BLaER1 treated with 17β-estradiol and CSF1 and Interleukin-3, amounts not matched to agents 10 nM and 100 nM (cell line): ENCODE measurements around the gene ESYT3.
A peak's percentile ranks its signal among the peaks of the same experiment; 100 is the strongest.
"Not testable (repeated sequence)": the region's sequence is repeated elsewhere in the genome, so short reads cannot be mapped to it uniquely, and the experiment has no call there.

Experiments used
- H3K27ac ChIP-seq, 11 experiments: shearing (Covaris generic); formaldehyde crosslinking; 2 replicates each; pipeline ENCODE4 v1.8.1; 2022
- H3K27me3 ChIP-seq, 11 experiments: shearing (Covaris generic); formaldehyde crosslinking; 2 replicates each; pipeline ENCODE4 v1.8.1; 2022
- H3K36me3 ChIP-seq, 11 experiments: shearing (Covaris generic); formaldehyde crosslinking; 2 replicates each; pipeline ENCODE4 v1.8.1; 2022
- H3K4me1 ChIP-seq, 10 experiments: shearing (Covaris generic); formaldehyde crosslinking; 2 replicates each; pipeline ENCODE4 v1.8.1; 2022
- H3K4me2 ChIP-seq, 11 experiments: shearing (Covaris generic); formaldehyde crosslinking; 2 replicates each; pipeline ENCODE4 v1.8.1; 2022
- H3K4me3 ChIP-seq, 10 experiments: shearing (Covaris generic); formaldehyde crosslinking; 2 replicates each; pipeline ENCODE4 v1.8.1; 2022
- H3K9ac ChIP-seq, 11 experiments: shearing (Covaris generic); formaldehyde crosslinking; 2 replicates each; pipeline ENCODE4 v1.8.1; 2022
- H3K9me3 ChIP-seq, 11 experiments: shearing (Covaris generic); formaldehyde crosslinking; replicated peaks in 1 of 11; 2 replicates each; pipeline ENCODE4 v1.8.1; 2022
- H4K20me1 ChIP-seq, 11 experiments: shearing (Covaris generic); formaldehyde crosslinking; 2 replicates each; pipeline ENCODE4 v1.8.1; 2022
- Cebpa-rat ChIP-seq, 11 experiments: shearing (Covaris generic); IDR thresholded peaks; 2 replicates each; pipeline ENCODE4 v1.8.1; 2022

Gene ESYT3

GRCh38 chr3:138491971-138492370 is 57.6 kb downstream of the ESYT3 start:
- Histone ChIP-seq H3K36me3 (peaks cover 0 to 31% (median 12%) of the 10 kb centered on the region in 11 experiments; a peak in 12 of 22 replicates), H3K4me1 (peaks cover 0 to 56% (median 31%) of the 10 kb centered on the region in 10 experiments; a peak in 13 of 20 replicates), H3K27ac (peak overlapping the region in 4 of 11 experiments; percentile 72 to 82 (median 78); a peak in 8 of 22 replicates), H3K9ac (no peak overlapping the region; a peak in 1 of 22 replicates), H3K9me3 (peaks cover 25 to 72% (median 27%) of the 10 kb centered on the region in 11 experiments), H3K4me2 (peak overlapping the region in 5 of 11 experiments; percentile 2 to 78 (median 67); a peak in 7 of 22 replicates), H3K4me3 (no peak overlapping the region), H4K20me1 (no peaks in the 10 kb centered on the region), H3K27me3 (no peaks in the 10 kb centered on the region)
- TF ChIP-seq Cebpa-rat (IDR thresholded peaks at IDR 0.05) = no peak

- Histone ChIP-seq H3K9ac (peak overlapping the region in 3 of 11 experiments; percentile 11 to 59 (median 49); a peak in 3 of 22 replicates), H3K36me3 (peaks cover 0 to 33% (median 12%) of the 10 kb centered on the region in 11 experiments; a peak in 12 of 22 replicates), H3K4me2 (peak overlapping the region in 6 of 11 experiments; percentile 49 to 78 (median 68); a peak in 12 of 22 replicates), H4K20me1 (no peaks in the 10 kb centered on the region), H3K4me3 (peak overlapping the region in 1 of 10 experiments; percentile 8; a peak in 1 of 20 replicates), H3K9me3 (peaks cover 13 to 60% (median 15%) of the 10 kb centered on the region in 11 experiments), H3K27ac (peak overlapping the region in 7 of 11 experiments; percentile 27 to 82 (median 72); a peak in 13 of 22 replicates), H3K4me1 (peaks cover 0 to 57% (median 31%) of the 10 kb centered on the region in 10 experiments; a peak in 13 of 20 replicates), H3K27me3 (no peaks in the 10 kb centered on the region)
- no peak for TF ChIP-seq Cebpa-rat (IDR thresholded peaks at IDR 0.05)
These were observed 58.7 kb downstream of the ESYT3 start for GRCh38 chr3:138492980-138493675.

GRCh38 chr3:138493804-138494606 is 59.6 kb downstream of the ESYT3 start:
- Histone ChIP-seq H3K4me2 (peak overlapping the region in 7 of 11 experiments; percentile 27 to 78 (median 67); a peak in 14 of 22 replicates), H3K4me3 (no peak overlapping the region), H3K9me3 (peaks cover 6 to 51% (median 8%) of the 10 kb centered on the region in 11 experiments; a peak in 19 of 22 replicates), H3K36me3 (peaks cover 0 to 37% (median 17%) of the 10 kb centered on the region in 11 experiments; a peak in 14 of 22 replicates), H4K20me1 (no peaks in the 10 kb centered on the region), H3K9ac (peak overlapping the region in 4 of 11 experiments; percentile 19 to 59 (median 54); a peak in 8 of 22 replicates), H3K27ac (peak overlapping the region in 9 of 11 experiments; percentile 33 to 82 (median 53); a peak in 17 of 22 replicates), H3K27me3 (no peaks in the 10 kb centered on the region), H3K4me1 (peaks cover 0 to 57% (median 31%) of the 10 kb centered on the region in 10 experiments; a peak in 13 of 20 replicates)
- peak in 2 of 11 experiments; percentile 12 to 49; a peak in 2 of 22 replicates for TF ChIP-seq Cebpa-rat (IDR thresholded peaks at IDR 0.05)

- peak overlapping the region in 4 of 11 experiments; percentile 19 to 59 (median 54); a peak in 7 of 22 replicates for H3K9ac ChIP-seq
- TF ChIP-seq Cebpa-rat (IDR thresholded peaks at IDR 0.05) = 0 out of 22 replicates have a peak, but pooled peaks of 1 of the 11 experiments have one; percentile 4
- peaks cover 0 to 57% (median 31%) of the 10 kb centered on the region in 10 experiments; a peak in 13 of 20 replicates for H3K4me1 ChIP-seq
- H3K27ac ChIP-seq = peak overlapping the region in 8 of 11 experiments; percentile 36 to 82 (median 62); a peak in 16 of 22 replicates
- peak overlapping the region in 7 of 11 experiments; percentile 27 to 78 (median 67); a peak in 13 of 22 replicates for H3K4me2 ChIP-seq
- no peak overlapping the region for H3K4me3 ChIP-seq
- peaks cover 1 to 46% (median 3%) of the 10 kb centered on the region in 11 experiments; a peak in 15 of 22 replicates for H3K9me3 ChIP-seq
- peaks cover 0 to 43% (median 22%) of the 10 kb centered on the region in 11 experiments; a peak in 20 of 22 replicates for H3K36me3 ChIP-seq
- H4K20me1 ChIP-seq = no peaks in the 10 kb centered on the region
- H3K27me3 ChIP-seq = no peaks in the 10 kb centered on the region
These were observed 60.2 kb downstream of the ESYT3 start for GRCh38 chr3:138494607-138494929.

GRCh38 chr3:138495638-138496037 is 61.2 kb downstream of the ESYT3 start:
- not testable (repeated sequence) for H4K20me1 ChIP-seq, H3K4me3 ChIP-seq, H3K27me3 ChIP-seq
- Histone ChIP-seq H3K9ac (peak overlapping the region in 1 of 11 experiments; percentile 54; a peak in 2 of 22 replicates), H3K4me1 (peaks cover 0 to 57% (median 31%) of the 10 kb centered on the region in 10 experiments; a peak in 13 of 20 replicates), H3K27ac (peak overlapping the region in 6 of 11 experiments; percentile 36 to 82 (median 75); a peak in 8 of 22 replicates), H3K4me2 (peak overlapping the region in 6 of 11 experiments; percentile 32 to 77 (median 52); a peak in 10 of 22 replicates), H3K36me3 (peaks cover 0 to 51% (median 31%) of the 10 kb centered on the region in 11 experiments; a peak in 20 of 22 replicates), H3K9me3 (peaks cover 0 to 35% (median 0%) of the 10 kb centered on the region in 11 experiments; a peak in 6 of 22 replicates)
- peak in 2 of 11 experiments; percentile 9 to 55; a peak in 1 of 22 replicates for TF ChIP-seq Cebpa-rat (IDR thresholded peaks at IDR 0.05)

GRCh38 chr3:138496436-138496835 is 62.0 kb downstream of the ESYT3 start:
- no peak overlapping the region for H3K9ac ChIP-seq
- no peaks in the 10 kb centered on the region for H3K27me3 ChIP-seq
- peak overlapping the region in 2 of 11 experiments; percentile 56 to 77; a peak in 1 of 22 replicates for H3K4me2 ChIP-seq
- no peaks in the 10 kb centered on the region for H4K20me1 ChIP-seq
- H3K9me3 ChIP-seq = peaks cover 0 to 28% (median 0%) of the 10 kb centered on the region in 11 experiments; a peak in 6 of 22 replicates
- no peak for TF ChIP-seq Cebpa-rat (IDR thresholded peaks at IDR 0.05)
- peaks cover 0 to 57% (median 31%) of the 10 kb centered on the region in 10 experiments; a peak in 13 of 20 replicates for H3K4me1 ChIP-seq
- peak overlapping the region in 2 of 11 experiments; percentile 72 to 82; a peak in 1 of 22 replicates for H3K27ac ChIP-seq
- H3K4me3 ChIP-seq = no peak overlapping the region
- peaks cover 0 to 51% (median 31%) of the 10 kb centered on the region in 11 experiments; a peak in 20 of 22 replicates for H3K36me3 ChIP-seq

DNA sequence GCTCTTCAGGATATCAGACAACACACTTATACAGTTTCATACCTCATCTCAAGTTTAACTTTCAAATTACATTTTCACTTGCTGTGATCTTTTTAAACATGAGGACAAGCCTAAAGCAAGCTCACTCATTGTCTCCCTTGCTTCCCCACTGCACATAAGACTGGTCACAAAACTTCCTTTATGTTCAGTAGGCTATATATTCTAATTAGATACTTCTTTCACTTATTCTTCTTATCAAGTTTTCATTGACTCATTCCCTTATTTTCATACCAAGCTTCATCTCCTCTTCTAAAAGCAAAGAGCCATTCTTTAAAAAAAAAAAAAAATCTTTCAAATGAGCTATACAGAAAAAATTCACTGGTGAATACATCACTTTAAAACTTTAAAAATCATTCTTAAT is 62.6 kb downstream of the ESYT3 start:
- H3K4me1 ChIP-seq = peaks cover 0 to 51% (median 31%) of the 10 kb centered on the region in 10 experiments; a peak in 13 of 20 replicates
- H3K27me3 ChIP-seq = no peaks in the 10 kb centered on the region
- TF ChIP-seq Cebpa-rat (IDR thresholded peaks at IDR 0.05) = no peak
- H3K4me3 ChIP-seq = no peak overlapping the region
- no peak overlapping the region for H3K9ac ChIP-seq
- no peak overlapping the region for H3K27ac ChIP-seq
- no peaks in the 10 kb centered on the region for H4K20me1 ChIP-seq
- H3K9me3 ChIP-seq = peaks cover 0 to 25% (median 0%) of the 10 kb centered on the region in 11 experiments; a peak in 6 of 22 replicates
- peaks cover 0 to 51% (median 28%) of the 10 kb centered on the region in 11 experiments; a peak in 20 of 22 replicates for H3K36me3 ChIP-seq
- no peak overlapping the region for H3K4me2 ChIP-seq

GRCh38 chr3:138497851-138498250 is 63.4 kb downstream of the ESYT3 start:
- TF ChIP-seq Cebpa-rat (IDR thresholded peaks at IDR 0.05) = no peak
- no peaks in the 10 kb centered on the region for H4K20me1 ChIP-seq

More at GRCh38 chr3:138497851-138498250, 63.4 kb downstream of the ESYT3 start:
- no peak overlapping the region for H3K4me3 ChIP-seq
- H3K4me2 ChIP-seq = no peak overlapping the region
- H3K9ac ChIP-seq = no peak overlapping the region
- no peak overlapping the region for H3K27ac ChIP-seq
- no peaks in the 10 kb centered on the region for H3K27me3 ChIP-seq
- H3K36me3 ChIP-seq = peaks cover 0 to 48% (median 24%) of the 10 kb centered on the region in 11 experiments; a peak in 20 of 22 replicates
- H3K4me1 ChIP-seq = peaks cover 0 to 43% (median 28%) of the 10 kb centered on the region in 10 experiments; a peak in 13 of 20 replicates
- H3K9me3 ChIP-seq = peaks cover 0 to 19% (median 0%) of the 10 kb centered on the region in 11 experiments; a peak in 4 of 22 replicates
